Lower lobe of right lung (tissue), 2 donors: ENCODE measurements around the gene ALDOA. TPM values are rescaled to one million over a fixed set of nuclear protein-coding genes. Genes with fewer than 3 reads are reported as not detected.
A peak's percentile ranks its signal among the peaks of the same experiment; 100 is the strongest.

ENCODE experiments used
- ATAC-seq, 2 donors: fragments of 200-7000 bp; cut with Tn5 transposase; one replicate each; pipeline ENCODE4 v1.9.1; 2020 to 2022; ENCODE audit warnings: mild to moderate bottlenecking in 2 of 2, moderate library complexity in 2 of 2
- DNase-seq: peaks from one replicate; pipeline ENCODE4 v3.0.0-alpha.2; 2020
- H3K27ac ChIP-seq: fragments of 200-600 bp; one replicate; pipeline ENCODE4 v1.8.0; 2022
- H3K27me3 ChIP-seq: fragments of 200-600 bp; one replicate; pipeline ENCODE4 v1.8.0; 2022; ENCODE audit warnings: low read depth
- H3K36me3 ChIP-seq: fragments of 200-600 bp; one replicate; pipeline ENCODE4 v1.8.0; 2022; ENCODE audit warnings: mild to moderate bottlenecking
- H3K4me1 ChIP-seq: fragments of 200-600 bp; one replicate; pipeline ENCODE4 v1.8.0; 2022
- H3K4me3 ChIP-seq: fragments of 200-600 bp; one replicate; pipeline ENCODE4 v1.8.0; 2022; ENCODE audit warnings: mild to moderate bottlenecking
- H3K9me3 ChIP-seq: fragments of 200-600 bp; one replicate; pipeline ENCODE4 v1.8.0; 2022
- intact Hi-C: fragments of 100-400 bp; cut with DNase I; formaldehyde crosslinking; loops from one replicate; pipeline ENCODE4 v1.11.0; 2022
- total RNA-seq: library from RNA; stranded (reverse); fragmentation: NEBNext Ultra II Directional; extraction: Animal tissue kit (Norgen Biotek cat#: 25700); gene quantifications from one replicate; pipeline ENCODE4 v1.2.1, GENCODE V29; 2021
- TF ChIP-seq, protein P1 (sequence below): fragments of 200-600 bp; IDR thresholded peaks from one replicate; pipeline ENCODE4 v1.8.0; 2022; ENCODE audit warnings: antibody characterized with exemption, mild to moderate bottlenecking
- donor health status: DM: no; HTN: yes; CAD: no; lungs with severe emphysema.

The ALDOA gene
- total RNA-seq, 1 donor from 2014 or later = 733 TPM

DNA sequence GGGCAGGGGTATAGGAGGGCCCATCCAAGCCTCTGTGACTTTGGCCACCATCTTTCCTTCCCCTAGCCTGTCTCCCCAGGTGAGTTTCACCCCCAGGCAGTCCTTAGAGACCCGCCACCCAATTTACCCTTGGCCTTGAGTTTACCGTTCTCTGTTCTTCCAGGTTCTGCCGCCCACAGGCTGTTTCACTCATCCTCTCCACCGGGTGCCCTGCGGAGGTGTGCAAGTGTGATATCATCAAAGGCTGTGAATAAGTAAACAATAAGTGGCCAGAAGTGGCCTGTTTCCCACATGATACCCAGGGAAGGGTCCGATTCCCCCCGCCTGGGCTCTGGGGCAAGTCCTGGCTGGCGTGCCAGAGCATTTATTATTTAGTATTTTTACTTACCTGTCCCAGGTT, 19.4 kb upstream of the ALDOA start:
- Histone ChIP-seq H3K36me3 (no peaks in the 10 kb centered on the region), H3K27ac (no peak overlapping the region), H3K9me3 (no peaks in the 10 kb centered on the region), H3K4me1 (no peaks in the 10 kb centered on the region), H3K4me3 (no peak overlapping the region), H3K27me3 (peaks cover 6% of the 10 kb centered on the region)
- TF ChIP-seq, protein P1, sequence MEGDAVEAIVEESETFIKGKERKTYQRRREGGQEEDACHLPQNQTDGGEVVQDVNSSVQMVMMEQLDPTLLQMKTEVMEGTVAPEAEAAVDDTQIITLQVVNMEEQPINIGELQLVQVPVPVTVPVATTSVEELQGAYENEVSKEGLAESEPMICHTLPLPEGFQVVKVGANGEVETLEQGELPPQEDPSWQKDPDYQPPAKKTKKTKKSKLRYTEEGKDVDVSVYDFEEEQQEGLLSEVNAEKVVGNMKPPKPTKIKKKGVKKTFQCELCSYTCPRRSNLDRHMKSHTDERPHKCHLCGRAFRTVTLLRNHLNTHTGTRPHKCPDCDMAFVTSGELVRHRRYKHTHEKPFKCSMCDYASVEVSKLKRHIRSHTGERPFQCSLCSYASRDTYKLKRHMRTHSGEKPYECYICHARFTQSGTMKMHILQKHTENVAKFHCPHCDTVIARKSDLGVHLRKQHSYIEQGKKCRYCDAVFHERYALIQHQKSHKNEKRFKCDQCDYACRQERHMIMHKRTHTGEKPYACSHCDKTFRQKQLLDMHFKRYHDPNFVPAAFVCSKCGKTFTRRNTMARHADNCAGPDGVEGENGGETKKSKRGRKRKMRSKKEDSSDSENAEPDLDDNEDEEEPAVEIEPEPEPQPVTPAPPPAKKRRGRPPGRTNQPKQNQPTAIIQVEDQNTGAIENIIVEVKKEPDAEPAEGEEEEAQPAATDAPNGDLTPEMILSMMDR = no peak
- no peak for ATAC-seq
- no peak for DNase-seq
- intact Hi-C loops = no loop called here

DNA sequence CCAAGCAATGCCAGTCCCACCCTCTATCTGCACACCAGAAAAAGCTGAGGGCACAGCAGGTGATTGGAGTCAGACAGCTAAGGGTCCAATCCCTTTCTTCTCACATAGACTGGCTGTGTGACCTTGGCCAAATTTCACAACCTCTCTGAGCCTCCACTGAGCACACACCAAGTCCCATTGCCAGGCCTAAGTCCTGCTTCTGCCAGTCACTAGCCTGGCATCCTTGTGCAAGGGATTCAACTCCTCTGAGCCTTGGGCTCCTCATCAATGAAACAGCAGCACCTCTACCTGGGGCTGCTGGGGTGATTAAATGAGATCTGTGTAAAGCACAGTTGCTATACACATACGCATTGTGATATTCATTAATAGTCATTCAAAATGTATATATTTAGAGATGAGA, 19.0 kb upstream of the ALDOA start:
- no peak overlapping the region for H3K27ac ChIP-seq
- H3K4me1 ChIP-seq = no peaks in the 10 kb centered on the region
- H3K4me3 ChIP-seq = no peak overlapping the region
- TF ChIP-seq, protein P1 = no peak
- ATAC-seq = no peak
- intact Hi-C loops = no loop called here
- no peak for DNase-seq
- peaks cover 6% of the 10 kb centered on the region for H3K27me3 ChIP-seq
- H3K9me3 ChIP-seq = no peaks in the 10 kb centered on the region
- H3K36me3 ChIP-seq = no peaks in the 10 kb centered on the region

DNA sequence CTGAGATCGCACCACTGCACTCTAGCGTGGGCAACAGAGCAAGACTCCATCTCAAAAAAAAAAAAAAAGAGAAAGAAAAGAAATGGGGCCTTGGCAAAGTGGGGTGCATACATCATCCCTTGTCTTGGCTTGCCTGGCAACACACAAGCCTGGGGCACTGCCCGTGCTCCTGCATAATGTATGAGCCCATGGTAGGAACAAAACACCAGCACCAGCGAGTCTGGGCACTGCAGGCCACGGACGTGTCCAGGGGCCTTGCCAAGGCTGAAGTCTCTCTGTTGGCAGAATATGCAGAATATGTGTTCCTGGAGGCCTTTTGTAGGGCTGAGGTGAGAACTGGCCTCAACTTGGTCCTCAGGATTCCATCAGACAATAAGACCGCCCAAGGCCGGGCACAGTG, 15.7 kb upstream of the ALDOA start:
- Histone ChIP-seq H3K4me3 (no peak overlapping the region), H3K36me3 (no peaks in the 10 kb centered on the region), H3K27ac (no peak overlapping the region), H3K27me3 (peaks cover 6% of the 10 kb centered on the region), H3K9me3 (no peaks in the 10 kb centered on the region), H3K4me1 (peaks cover 15% of the 10 kb centered on the region)
- DNase-seq (no peak), ATAC-seq (no peak)
- intact Hi-C loops = no loop called here
- TF ChIP-seq, protein P1 = no peak

DNA sequence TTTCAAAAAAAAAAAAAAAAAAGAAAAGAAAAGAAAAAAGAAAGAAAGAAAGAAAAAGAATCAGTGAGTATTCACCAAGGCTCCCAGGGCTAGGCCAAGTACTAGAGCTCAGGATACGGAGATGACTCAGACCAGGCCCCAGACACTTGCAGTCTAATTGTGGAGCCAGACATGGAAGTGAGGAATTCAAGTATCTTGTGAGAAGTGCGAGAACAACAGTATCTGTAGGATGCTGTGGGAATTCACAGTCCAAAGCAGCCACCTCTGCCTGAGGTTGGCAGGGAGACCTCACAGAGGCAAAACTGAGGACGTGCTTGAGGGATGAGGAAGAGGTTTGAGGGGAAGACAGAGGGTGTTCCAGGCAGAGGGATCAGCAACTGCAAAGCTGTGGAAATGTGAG, 14.0 kb upstream of the ALDOA start:
- no peaks in the 10 kb centered on the region for H3K9me3 ChIP-seq
- H3K27ac ChIP-seq = no peak overlapping the region
- ATAC-seq (no peak), DNase-seq (no peak)
- no peak overlapping the region for H3K4me3 ChIP-seq
- no peaks in the 10 kb centered on the region for H3K36me3 ChIP-seq
- intact Hi-C loops = no loop called here
- peaks cover 15% of the 10 kb centered on the region for H3K4me1 ChIP-seq
- TF ChIP-seq, protein P1 = no peak
- no peaks in the 10 kb centered on the region for H3K27me3 ChIP-seq

DNA sequence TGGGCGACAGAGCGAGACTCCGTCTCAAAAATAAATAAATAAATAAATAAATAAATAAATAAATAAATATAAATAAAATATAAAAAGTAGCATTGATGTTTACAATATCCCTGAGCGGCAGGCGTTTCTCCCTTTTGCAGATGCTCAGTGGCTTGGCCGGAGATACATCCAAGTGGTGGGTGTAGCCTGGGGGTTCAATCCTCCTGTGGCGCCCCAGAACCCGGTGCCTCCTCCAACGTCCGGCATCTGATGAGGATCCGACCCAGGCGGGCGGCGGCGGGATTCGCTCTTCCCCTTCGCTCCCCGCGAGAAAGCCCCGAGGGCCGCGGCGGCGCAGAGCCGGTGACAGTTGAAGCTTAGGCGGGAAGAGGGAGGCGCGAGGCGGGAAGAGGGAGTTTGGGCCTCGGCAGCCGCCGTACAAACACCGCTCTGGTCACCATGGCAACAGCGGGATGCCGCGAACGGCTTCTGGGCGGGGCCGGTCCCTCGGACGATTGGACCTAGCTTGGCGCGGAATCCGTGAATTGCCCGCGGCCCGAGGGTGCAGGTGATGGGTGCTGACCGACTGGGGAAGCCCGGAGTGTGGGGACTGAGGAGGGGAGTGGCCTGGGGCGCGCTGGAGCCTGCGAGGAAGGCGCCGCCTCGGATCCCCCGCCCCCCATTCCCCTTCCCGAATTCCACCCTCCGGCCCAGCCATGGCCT, 12.7 kb upstream of the ALDOA start:
- peak overlapping the region; percentile 95 for H3K4me3 ChIP-seq
- TF ChIP-seq, protein P1 = no peak
- H3K27me3 ChIP-seq = no peaks in the 10 kb centered on the region
- H3K9me3 ChIP-seq = no peaks in the 10 kb centered on the region
- ATAC-seq (peak; percentile 95 to 96), DNase-seq (peak; percentile 97)
- no peaks in the 10 kb centered on the region for H3K36me3 ChIP-seq
- intact Hi-C loops = no loop called here
- H3K27ac ChIP-seq = peak overlapping the region; percentile 53
- peaks cover 15% of the 10 kb centered on the region for H3K4me1 ChIP-seq
